Epithelial cell of esophagus (primary cell): ENCODE measurements around the gene SLC26A6.

Experiments used
- DNase-seq: peaks from one replicate; pipeline ENCODE4 v3.0.0; 2010; ENCODE audit warnings: low read depth
- H3K4me3 ChIP-seq: 2 replicates; pipeline ENCODE4 v1.5.1; 2011; ENCODE audit warnings: mild to moderate bottlenecking, low read length, control low read depth
- TF ChIP-seq, protein P1 (sequence below): IDR thresholded peaks from 2 replicates; pipeline ENCODE4 v1.5.1; 2011; ENCODE audit warnings: low read depth, mild to moderate bottlenecking, low read length, control low read depth, inconsistent platforms; ENCODE audit not compliant: insufficient read depth; ENCODE audit errors: missing control alignments

Gene SLC26A6

DNA sequence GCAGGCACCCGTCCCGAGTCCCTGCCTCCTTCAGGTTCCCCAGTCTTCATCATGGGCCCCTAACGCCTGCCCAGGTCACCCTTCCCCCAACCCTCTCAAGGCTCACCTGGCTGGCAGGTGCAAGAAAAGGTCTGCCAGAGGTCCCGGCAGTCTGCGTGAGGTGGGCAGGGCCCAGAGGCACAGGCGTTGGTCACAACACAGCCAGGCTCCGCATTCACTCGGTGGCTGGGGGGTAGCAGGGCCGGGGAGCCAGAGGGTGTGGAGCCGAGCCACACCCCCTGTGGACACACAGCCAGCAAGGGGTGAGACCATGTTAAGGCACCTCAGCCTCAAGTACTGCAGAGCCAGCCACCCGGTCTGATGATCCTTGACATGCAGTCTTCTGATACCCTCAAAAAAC is 16.5 kb upstream of the SLC26A6 start:
- no peak overlapping the region for H3K4me3 ChIP-seq
- DNase-seq = no peak
- TF ChIP-seq, protein P1, sequence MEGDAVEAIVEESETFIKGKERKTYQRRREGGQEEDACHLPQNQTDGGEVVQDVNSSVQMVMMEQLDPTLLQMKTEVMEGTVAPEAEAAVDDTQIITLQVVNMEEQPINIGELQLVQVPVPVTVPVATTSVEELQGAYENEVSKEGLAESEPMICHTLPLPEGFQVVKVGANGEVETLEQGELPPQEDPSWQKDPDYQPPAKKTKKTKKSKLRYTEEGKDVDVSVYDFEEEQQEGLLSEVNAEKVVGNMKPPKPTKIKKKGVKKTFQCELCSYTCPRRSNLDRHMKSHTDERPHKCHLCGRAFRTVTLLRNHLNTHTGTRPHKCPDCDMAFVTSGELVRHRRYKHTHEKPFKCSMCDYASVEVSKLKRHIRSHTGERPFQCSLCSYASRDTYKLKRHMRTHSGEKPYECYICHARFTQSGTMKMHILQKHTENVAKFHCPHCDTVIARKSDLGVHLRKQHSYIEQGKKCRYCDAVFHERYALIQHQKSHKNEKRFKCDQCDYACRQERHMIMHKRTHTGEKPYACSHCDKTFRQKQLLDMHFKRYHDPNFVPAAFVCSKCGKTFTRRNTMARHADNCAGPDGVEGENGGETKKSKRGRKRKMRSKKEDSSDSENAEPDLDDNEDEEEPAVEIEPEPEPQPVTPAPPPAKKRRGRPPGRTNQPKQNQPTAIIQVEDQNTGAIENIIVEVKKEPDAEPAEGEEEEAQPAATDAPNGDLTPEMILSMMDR = no peak

GRCh38 chr3:48650723-48651122 is 15.5 kb upstream of the SLC26A6 start:
- no peak for DNase-seq
- no peak overlapping the region for H3K4me3 ChIP-seq
- TF ChIP-seq, protein P1 = no peak

DNA sequence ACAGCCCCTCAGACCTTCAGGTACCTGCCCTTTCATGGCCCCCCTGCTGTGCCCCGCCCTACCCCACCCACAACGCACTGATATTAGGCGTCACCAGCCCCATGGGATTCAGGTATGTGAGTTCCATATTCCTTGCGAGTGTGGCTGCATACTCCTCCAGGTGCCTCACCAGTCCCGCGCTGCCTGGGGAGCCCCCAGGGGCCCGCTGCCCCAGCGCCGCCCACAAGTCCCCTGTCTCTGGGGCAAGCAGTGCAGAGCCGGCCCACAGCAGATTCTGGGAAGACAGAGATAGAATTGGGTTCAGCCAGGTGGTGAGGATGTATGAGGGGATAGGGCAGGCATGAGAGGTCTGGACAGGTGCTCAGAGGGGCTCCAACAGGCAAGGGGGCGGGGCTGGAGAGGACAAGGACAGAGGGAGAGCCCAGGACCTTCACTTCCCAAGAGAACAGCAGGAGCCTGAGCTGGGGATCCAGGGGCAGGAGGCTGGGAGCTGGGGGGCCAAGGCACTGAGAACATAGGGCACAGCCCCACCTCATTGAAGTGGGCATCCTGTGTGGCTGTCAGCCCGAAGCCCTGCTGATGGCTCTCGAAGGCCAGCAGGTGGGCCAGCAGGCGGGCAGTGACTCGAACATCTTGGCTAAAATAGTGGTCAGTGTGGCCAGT is 13.1 kb upstream of the SLC26A6 start:
- no peak overlapping the region for H3K4me3 ChIP-seq
- TF ChIP-seq, protein P1 = no peak
- no peak for DNase-seq

- H3K4me3 ChIP-seq = no peak overlapping the region
- TF ChIP-seq, protein P1 = no peak
- no peak for DNase-seq
Measured at GRCh38 chr3:48647714-48648113, 12.5 kb upstream of the SLC26A6 start.

DNA sequence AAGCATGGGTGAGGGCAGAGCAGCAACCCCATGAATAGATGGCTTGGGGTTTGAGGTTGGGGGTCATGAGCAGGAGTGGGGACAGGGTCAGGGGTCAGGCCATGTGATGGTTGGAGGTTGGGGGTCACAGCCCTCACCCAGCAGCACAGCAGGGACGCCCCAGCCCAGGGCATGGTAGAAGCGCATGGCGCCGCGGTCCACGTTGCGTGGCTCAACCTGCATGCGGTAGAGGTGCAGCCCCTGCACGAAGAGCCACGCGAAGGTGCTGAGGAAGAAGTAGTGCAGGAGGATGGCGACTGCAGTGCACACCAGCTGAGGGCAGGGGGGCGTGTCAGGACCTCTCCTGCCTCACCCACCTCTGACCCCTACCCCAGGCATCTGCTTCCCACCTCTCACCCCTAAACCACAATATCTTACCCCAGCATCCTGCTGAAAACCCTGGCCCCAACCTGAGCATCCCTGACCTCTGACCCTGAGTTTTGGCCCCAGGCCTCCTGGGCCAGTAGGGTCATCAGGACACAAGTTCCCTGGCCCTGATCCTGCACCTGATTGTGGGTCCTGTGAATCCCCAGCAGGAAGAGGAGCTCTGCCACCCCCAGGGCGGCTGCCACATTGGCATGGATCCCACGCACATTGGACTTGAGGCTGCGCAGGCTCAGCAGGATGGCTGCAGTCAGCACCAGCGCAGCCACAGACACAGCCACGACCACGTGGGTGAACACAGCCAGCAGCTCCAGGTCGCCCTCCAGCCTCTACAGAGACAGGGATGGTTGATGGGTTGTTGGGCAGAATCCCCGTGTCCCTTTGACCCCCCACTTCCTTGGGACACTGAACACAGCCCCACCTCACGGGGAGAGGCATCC is 9.9 kb upstream of the SLC26A6 start:
- TF ChIP-seq, protein P1 = no peak
- no peak overlapping the region for H3K4me3 ChIP-seq
- no peak for DNase-seq

GRCh38 chr3:48642605-48643004 is 7.3 kb upstream of the SLC26A6 start:
- TF ChIP-seq, protein P1 = no peak
- no peak for DNase-seq
- no peak overlapping the region for H3K4me3 ChIP-seq
